Stimulated activated CD4-positive, alpha-beta T cell treated with anti-CD3 and anti-CD28 coated beads, TNF-alpha, amount 100 ng/mL, for 48 hours (primary cell): Measurements from ENCODE around the gene LGI4.

ENCODE experiments used
- DNase-seq, 3 donors: peaks; one replicate each; pipeline ENCODE4 v3.0.0-alpha.2; 2020; ENCODE audit warnings: low read depth in 3 of 3

Gene LGI4

DNA sequence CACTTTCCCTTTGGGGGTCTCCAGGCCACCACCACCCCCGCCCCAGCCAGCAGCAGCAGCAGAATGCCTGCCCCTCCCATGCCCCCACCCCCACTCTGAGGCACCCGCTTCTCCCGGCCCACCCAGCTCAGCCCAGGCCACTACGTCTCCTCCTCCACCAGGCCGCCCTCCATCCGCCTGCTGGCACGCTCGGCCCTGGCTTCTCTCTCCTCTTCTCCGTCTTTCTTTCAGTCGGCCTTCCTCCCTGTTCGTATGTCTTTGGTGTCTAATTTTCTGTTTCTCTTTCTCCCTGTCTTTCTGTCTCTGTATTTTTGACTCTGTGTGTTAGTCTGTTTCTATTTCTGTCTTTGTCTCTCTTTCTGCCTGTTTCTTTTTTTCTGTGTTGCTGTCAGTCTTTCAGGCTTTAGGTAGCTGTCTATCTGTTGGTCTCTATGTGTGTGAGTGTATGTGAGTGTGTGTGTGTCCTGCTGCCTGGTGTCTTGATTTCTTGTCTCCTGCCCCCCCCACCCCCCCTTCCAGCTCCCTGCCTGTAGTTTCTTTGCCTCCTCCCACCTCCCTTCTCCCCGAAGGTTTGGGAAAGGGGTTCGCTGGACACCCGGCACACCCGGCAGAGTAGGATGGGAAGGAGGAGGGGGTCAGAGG lies at the start of gene LGI4:
Gene LGI4, minus strand, starts transcription at position 459 of the 642 bp plus-strand sequence. Its CDS starts 379 bp downstream, at position 80.
- DNase-seq: no peak

DNA sequence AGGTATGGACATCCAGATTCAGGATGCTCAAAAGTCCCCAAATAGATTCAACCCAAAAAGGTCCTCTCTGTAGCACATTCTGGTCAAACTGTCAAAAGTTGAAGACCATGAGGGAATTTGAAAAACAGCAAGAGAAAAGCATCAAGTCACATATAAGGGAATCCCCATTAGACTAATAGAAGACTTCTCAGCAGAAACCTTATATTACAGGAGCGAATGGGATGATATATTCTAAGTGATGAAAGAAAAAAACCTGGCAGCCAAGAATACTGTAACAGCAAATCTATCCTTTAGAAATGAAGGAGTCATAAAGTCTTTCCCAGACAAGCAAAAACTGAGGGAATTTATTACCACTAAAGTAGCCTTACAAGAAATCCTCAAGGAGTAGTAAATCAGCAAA lies 49.4 kb upstream of the LGI4 start:
- no peak for DNase-seq

DNA sequence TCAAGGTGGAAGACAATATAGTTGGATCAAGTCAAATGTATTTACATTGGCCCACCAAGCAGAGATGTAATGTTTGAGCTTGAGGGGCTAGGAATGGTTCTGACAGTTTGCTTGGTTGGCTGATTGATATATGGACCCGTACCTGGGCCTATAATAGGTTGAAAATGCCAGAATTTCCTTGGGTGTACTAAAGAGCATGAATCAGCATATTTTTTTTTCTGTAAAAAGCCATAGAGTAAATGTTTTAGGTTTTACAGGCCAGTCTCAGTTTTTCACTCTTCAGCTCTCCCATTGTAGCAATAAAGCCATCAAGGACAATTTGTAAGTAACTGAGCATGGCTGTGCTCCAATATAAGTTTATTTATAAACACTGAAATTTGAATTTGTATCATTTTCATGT lies 46.5 kb upstream of the LGI4 start:
- DNase-seq: no peak

DNA sequence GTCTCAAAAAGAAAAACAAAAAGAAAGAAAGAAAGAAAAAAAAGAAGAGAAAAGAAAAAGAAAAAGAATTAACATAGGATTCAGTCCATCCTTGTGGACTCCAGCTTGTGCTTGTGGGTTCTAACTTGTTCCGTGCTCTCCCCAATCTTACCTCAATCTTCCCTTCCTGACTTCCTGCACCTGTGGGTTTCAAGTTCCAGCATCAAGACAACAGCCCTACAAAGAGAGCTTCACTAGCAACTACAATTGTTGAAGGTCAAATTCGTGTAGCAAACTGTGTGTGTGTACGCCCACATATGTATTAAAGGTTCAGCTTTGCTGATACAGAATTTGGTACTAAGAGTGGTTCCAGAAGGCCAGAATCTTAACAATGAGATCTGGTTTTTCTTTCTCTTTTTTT lies 45.0 kb upstream of the LGI4 start:
- DNase-seq: no peak

DNA sequence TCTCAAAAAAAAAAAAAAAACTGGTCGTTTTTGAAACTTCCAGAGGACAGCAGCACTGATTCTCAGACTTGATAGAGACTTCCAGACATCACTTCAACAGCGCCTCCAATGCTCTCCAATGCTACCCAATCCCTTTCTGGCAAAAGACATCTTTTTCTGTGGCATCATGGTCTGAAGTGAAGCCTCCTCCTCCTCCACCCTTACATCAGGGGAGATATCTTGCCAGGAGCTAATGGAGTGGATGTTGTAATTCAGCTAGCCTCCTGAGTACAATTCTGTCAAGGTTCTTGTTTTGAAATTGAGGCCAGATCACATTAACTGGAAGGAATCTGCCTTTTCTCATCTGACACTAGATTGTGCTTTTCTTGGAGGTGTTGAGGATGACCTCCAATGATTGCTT lies 43.8 kb upstream of the LGI4 start:
- DNase-seq: no peak

DNA sequence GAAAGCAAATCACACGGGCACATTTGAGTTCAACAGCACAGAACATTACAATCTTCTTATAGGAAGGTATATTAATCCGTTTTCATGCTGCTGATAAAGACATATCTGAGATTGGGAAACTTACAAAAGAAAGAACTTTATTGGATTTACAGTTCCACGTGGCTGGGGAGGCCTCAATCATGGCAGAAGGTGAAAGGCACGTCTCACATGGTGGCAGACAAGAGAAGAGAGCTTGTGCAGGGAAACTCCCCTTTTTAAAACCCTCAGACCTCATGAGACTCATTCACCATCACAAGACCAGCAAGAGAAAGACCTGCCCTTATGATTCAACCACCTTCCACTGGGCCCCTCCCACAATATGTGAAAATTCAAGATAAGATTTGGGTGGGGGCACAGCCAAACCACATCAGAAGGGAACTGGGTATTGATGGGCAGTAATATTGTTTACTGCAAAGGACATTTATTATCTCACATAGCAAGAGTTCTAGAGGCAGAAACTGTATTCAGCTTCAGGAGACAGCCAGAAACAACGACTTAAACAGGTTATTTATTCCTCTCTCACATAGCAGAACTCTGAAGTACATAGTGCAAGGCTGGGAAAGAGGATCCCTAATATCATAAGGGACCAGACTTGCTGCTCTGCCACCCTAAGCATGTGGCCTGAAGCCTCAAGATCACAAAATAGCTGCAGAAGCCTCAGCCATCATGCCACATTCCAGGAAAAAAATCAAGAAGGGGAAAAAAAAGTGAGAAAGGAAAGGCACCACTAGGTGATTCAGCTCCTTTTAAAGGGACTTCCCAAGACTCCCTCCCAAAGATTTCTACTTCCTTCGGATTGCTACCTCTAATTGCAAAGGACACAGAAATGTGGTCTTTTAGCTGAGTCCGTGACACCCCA lies 42.8 kb upstream of the LGI4 start:
- no peak for DNase-seq

DNA sequence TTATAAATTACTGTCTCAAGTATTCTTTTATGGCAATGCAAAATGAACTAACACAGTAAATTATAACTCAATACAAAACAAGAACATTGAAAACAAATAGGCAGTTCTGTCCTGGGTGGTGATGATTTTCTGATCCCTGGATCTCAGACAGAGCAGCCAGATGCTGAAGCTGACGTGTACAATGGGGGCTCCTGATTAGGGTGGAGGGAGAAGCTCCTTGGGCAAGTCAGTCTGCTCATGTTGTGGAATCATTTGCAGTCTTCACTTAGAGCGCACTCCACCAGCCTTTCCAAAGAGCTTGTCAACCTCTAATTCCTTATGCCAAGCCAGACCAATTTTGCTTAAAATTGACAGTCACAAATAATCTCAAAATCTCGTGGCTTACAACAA lies 41.3 kb upstream of the LGI4 start:
- DNase-seq: no peak

DNA sequence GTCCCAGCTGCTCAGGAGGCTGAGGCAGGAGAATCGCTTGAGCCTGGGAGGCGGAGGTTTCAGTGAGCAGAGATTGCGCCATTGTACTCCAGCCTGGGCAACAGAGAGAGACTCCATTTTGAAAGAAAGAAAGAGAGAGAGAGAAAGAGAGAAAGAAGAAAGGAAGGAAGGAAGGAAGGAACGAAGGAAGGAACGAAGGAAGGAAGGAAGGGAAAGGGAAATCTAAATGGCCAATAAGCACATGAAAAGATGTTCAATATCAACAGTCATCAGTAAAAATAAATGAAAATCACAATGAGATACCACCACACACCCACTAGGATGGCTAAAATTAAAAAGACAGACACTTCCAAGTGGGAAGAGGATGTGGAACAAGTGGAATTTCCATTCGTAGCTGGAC lies 39.4 kb upstream of the LGI4 start:
- no peak for DNase-seq

DNA sequence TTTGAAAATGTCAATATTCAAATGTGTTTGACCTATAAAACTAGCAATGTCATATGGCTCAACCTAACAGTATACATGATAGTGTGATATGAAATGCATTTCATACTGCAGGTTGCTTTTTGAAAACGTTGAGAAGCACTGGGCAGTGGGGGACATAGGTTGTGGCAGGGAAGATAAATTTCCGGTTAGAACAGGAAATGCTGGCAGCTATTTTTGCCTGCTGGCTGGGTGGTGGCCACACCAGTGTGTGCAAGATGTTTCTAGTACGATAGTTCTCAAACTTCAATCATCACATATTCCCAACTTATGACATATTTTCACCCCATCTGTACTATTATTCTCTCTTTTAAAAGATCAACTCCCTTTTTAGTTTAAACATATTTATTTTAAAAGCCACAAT lies 36.9 kb upstream of the LGI4 start:
- DNase-seq: no peak

DNA sequence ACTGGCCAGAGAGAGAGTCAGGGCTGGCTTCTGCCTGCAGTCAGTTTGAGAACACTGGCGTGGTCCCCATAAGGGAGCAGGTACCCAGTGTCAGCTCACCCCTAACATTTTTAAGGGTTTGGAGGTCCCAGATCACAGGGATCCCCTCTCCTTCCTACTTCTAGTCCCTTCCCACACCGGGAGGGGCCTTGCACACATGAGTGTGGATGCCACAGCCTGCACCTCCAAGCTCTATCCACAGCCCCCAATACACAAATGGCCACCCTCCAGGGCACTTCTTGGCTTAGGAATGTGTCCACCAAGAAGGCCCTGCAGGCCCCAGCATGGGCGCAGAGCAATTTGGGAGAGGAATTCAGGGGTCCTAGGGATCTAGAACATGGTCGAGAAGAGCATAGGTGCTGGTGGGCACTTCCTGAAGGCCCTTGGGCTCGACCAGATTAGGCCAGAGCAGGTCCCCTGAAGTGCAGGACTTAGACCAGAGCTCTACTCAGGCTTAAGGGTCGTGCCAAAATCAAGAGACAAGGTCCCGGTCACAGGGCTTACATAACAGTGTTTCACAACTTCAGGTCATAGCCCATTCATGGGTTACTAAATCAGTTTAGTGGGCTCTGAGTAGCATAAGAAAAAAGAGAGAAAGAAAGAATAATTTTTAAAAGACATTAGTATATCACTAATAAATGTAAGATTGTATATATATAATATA lies 35.7 kb upstream of the LGI4 start:
- DNase-seq: no peak

DNA sequence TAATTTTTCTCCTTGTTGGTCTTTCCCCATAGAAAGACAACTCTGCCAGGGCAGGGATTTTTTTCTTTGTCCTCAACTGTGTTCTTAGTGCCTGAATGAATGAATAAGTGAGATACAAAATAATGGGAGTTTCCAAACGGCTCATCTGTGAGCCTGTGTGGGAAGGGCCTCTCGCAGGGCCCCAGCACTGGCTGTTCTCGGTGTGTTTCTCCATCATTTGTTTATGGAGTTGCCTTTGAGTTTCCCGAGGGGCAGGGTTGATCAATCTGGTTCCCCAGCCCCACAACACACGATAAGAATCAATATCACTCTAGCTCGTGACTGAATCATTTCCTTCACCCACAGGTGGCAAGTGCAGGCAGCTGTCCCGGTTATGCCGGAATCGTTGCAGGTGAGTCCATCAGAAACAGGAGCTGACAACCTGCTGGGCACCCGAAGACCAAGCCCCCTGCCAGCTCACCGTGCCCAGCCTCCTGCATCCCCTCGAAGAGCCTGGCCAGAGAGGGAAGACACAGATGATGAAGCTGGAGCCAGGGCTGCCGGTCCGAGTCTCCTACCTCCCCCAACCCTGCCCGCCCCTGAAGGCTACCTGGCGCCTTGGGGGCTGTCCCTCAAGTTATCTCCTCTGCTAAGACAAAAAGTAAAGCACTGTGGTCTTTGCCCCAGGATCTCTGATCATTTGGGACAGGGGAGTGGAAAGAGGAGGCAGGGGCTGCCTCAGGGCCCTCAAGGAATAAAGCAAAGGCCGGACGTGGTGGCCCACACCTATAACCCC lies 34.5 kb upstream of the LGI4 start:
- DNase-seq: no peak

DNA sequence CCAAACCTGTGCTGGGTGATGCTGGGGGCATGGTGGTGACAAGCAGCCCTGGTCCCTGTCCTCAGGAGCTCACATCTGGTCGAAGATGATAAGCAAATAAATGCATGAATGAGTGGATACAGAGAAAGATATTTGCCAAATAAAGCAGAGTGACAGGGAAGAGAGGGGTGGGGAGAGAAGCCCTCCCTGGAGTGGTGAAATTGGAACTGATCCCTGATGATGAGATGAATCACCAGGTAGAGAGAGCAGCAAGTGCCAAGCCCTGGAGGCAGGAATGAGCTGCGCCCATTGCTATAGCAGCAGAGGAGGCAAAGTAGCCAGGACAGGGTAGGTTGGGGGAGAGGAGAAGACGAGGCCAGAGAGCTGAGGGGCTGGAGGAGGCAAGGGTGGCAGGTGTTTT lies 33.3 kb upstream of the LGI4 start:
- no peak for DNase-seq

DNA sequence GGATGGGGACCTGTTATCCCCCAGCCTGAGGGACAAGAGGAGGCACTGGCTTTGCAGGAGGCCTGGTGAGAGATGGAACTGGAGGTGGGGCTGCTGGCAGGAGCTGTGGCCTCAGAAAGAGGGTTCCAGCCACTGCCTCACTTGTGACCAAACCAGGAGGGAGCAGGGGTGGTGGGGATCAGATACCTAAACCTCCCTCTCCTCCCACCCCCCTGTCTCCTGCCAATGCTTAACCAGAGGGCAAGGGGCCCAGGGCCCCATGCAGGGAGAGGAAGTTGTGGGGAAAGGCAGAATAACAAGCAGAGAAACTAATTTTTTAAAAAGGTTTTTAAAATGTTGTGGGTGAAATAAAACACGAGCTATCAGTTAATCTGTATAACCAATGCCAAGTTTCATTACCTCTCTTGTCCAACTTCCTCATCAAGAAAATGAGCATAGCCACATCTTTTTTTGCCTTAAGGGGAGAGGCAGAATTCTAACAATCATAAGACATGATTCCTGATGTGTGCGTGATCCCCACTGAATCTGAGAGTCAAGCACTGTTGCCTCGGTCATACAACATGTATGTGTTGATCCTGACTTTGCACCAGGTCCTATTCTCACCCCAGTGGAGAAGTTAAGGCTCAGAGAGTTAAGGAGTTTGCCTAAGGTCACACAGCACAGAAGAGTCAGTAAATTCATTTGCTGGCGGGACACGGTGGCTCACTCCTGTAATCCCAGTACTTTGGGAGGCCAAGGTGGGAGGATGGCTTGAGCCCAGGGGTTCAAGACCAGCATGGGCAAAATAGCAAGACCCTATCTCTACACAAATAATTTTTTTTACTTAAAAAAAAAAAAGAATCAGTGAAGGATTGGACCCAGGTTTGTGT lies 32.6 kb upstream of the LGI4 start:
- no peak for DNase-seq

DNA sequence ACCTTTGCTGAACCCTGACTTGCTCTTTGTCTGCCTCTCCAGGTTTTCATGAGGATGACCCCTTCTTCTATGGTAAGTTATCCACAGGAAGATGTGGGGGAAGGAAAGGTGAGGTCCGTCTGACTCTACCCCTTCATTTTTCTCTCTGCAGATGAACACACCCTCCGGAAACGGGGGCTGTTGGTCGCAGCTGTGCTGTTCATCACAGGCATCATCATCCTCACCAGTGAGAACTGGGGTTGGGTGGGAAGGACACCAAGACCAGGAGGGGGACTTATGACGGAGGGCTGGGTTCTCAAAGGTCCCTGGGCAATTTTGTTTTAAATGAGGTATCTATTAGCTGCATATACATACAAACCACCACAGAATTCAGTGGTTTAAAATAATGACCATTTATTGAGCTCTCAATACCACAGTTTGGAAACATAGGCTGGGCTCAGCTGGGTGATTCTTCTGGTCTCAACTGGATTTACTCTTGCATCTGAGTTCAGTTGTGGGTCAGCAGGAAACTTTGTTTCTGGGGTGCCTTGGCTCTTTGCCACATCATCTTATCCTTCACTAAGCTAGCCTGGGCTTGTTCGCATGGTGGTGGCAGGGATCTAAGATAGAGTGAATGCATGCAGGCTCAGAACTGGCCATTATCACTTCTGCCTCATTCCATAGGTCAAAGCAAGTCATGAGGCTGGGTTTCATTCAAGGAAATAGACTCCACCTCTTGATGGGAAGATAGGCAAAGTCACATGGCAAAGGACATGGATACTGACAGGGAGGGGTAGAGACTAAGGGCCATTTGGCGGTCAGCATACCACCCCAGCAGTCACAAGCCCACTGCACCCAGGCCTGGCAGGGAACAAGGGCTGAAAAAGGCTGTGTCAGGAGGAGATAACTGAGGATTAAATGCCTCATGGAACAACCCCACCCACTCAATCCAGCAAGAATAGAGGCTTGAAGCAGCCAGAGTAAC lies 31.5 kb upstream of the LGI4 start:
- no peak for DNase-seq

DNA sequence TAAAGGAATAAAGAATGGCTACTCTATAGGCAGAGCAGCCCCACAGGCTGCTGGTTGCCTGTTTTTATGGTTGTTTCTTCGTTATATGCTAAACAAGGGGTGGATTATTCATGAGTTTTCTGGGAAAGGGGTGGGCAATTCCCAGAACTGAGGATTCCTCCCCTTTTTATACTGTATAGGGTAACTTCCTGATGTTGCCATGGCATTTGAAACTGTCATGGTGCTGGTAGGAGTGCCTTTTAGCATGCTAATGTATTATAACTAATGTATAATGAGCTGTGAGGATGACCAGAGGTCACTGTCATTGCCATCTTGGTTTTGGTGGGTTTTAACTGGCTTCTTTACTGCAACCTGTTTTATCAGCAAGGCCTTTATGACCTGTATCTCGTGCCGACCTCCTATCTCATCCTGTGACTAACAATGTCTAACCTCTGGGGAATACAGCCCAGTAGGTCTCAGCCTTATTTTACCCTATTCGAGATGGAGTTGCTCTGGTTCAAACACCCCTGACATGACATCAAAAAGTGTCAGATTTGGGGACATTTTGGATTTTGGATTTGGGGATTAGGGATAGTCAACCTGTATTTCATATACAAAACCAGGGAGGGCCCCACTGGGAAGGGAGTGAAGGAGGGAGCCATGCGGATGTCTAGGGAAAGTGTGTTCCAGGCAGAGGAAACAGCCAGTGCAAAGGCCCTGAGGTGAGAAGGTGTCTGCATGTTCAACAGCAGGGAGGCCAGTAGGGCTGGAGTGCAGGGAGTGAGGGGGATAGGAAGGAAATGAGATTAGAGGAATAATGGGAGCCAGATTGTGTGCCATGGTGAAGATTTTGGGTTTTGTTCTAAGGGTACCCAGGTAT lies 30.6 kb upstream of the LGI4 start:
- no peak for DNase-seq

DNA sequence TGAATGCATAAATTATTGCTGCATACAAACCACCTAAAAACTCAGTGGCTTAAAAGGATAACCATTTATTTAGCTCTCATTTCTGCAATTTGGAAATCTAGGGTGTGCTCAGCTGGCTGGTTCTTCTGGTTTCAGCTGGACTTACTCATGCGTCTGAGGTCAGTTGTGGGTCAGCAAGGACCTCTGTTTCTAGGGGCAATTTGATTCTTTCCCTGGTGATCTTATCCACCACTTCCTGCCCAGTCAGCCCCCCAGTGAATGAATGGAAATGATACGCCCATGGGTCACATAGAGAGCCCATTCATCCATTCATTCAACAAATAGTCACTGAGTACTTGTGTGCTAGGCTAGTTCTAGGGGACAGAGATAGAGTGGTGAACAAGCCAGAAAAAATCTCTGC lies 29.6 kb upstream of the LGI4 start:
- no peak for DNase-seq

DNA sequence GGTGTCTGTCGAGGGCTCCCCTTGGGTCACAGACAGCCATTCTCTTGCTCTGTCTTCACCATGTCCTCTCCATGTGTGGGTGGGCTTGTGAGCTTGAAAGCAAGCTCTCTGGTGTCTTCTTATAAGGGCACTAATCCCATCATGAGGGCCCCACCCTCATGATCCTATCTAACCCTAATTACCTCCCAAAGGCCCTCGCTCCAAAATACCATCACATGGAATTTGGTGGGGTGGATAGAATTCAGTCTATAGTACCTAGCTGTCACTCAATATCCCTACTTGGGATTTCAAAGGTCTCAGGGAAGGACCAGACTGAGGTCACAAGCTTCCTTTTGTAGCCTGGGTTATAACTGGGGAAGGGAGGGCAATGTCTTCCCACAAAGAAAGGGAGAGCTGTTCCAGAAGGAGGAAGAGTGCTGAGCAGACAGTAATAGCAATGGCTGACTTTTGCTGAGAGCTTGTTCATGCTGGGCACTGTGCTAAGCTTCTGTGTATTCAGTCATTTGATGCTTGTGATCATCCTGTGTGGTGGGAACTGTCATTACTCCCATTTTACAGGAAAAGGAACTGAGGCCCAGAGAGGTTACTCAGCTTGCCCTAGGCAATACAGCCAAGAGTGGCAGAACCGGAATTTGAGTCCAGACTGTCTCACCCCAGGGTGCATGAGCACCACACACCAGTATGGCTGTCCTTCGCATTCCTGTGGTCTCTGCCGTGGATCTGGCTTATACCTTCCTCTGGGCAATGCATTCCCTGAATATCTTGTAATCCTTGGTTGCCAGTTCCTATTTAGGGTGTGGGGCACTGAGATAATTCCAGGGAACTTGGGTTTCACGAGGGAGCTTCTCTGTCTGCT lies 27.8 kb upstream of the LGI4 start:
- no peak for DNase-seq

DNA sequence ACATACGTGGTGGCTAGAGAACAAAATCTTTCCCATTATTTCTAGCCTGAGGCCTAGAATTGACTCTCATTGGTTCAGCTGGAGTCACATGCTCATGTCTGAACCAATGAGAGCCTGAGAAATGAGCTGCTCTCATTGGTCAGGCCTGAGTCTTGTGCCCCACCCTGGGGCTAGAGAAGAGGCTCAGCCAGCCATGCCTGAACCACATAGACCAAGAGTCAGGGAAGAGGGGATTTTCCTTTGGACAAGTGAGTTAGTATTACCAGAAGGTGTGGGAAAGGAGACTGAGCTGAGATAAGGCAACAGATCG lies 26.5 kb upstream of the LGI4 start:
- DNase-seq: no peak
